Measurements from ENCODE around the gene DND1. TPM values are rescaled to one million over a fixed set of nuclear protein-coding genes. Genes with fewer than 3 reads are reported as not detected.
A peak's percentile ranks its signal among the peaks of the same experiment; 100 is the strongest.
"Not testable (repeated sequence)": the region's sequence is repeated elsewhere in the genome, so short reads cannot be mapped to it uniquely, and the experiment has no call there.

The DND1 gene
- total RNA-seq, 2 donors from 2014 or later: 0.54 to 1.8 TPM

GRCh38 chr5:140631831-140632365, 41.5 kb downstream of the DND1 start:
- no peaks in the 10 kb centered on the region for H3K27me3 ChIP-seq (replicated peaks; ENCODE audit: insufficient read depth)
- peak overlapping the region; percentile 30 to 63 for H3K27ac ChIP-seq
- peaks cover 4 to 12% of the 10 kb centered on the region in 2 donors for H3K4me1 ChIP-seq (ENCODE audit: control insufficient read depth in 1 of 2, low read depth in 2 of 2)
- H3K9me3 ChIP-seq: no peaks in the 10 kb centered on the region
- no peaks in the 10 kb centered on the region for H3K36me3 ChIP-seq
- H3K4me3 ChIP-seq: peak overlapping the region; percentile 76
- DNase-seq (ENCODE audit: low spot score) (no peak), ATAC-seq (ENCODE audit: insufficient number of reproducible peaks, low FRiP score, low read depth) (no peak)
- no peak for TF ChIP-seq CTCF (IDR thresholded peaks at IDR 0.05)

GRCh38 chr5:140631036-140631417, 42.3 kb downstream of the DND1 start:
- Histone ChIP-seq H3K27ac (peak overlapping the region in 1 of 2 donors; percentile 63), H3K36me3 (no peaks in the 10 kb centered on the region), H3K4me1 (ENCODE audit: control insufficient read depth in 1 of 2, low read depth in 2 of 2) (peaks cover 4 to 12% of the 10 kb centered on the region in 2 donors), H3K27me3 (replicated peaks; ENCODE audit: insufficient read depth) (no peaks in the 10 kb centered on the region), H3K4me3 (peak overlapping the region; percentile 76), H3K9me3 (no peaks in the 10 kb centered on the region)
- no peak for ATAC-seq (ENCODE audit: insufficient number of reproducible peaks, low FRiP score, low read depth)
- no peak for TF ChIP-seq CTCF (IDR thresholded peaks at IDR 0.05)
- DNase-seq (ENCODE audit: low spot score): no peak

DNA sequence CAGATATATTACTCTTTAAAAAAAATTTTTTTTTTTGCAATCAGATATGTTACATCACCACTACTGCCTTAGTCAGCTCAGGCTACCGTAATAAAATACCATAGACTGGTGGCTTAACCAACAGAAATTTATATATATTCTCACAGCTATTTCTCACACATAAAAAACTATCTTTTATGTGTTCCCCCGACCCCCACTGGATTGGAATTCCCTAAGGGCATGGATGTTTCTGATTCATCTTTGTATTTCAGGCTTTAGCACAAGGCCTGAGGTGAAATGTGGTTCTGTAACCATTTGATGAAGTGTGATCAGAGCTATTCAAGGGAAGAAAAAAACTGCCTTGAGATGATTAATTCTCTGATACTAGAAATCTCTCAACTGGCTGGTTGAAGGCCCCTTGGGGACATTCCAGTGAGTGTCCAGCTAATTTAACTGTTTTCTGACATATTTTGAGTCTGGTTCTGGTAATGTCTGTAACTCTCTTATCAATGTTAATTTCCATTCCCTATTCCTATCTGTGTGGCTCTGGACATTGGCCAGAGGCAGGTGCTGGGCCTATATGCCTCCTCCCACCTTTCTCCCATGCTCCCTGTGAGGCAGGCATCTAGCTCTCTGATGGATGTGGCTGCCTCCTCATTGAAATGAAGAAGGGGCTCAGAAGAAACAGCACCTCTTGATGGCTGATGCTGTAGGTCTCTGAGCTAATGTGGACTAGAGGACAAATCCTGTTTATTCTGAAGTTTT, 42.9 kb downstream of the DND1 start:
- Histone ChIP-seq H3K27me3 (replicated peaks; ENCODE audit: insufficient read depth) (no peaks in the 10 kb centered on the region), H3K27ac (peak overlapping the region in 1 of 2 donors; percentile 63), H3K4me1 (ENCODE audit: control insufficient read depth in 1 of 2, low read depth in 2 of 2) (peaks cover 4 to 12% of the 10 kb centered on the region in 2 donors), H3K4me3 (peak overlapping the region; percentile 76), H3K36me3 (no peaks in the 10 kb centered on the region), H3K9me3 (no peaks in the 10 kb centered on the region)
- DNase-seq (ENCODE audit: low spot score) (no peak), ATAC-seq (ENCODE audit: insufficient number of reproducible peaks, low FRiP score, low read depth) (no peak)
- TF ChIP-seq CTCF (IDR thresholded peaks at IDR 0.05): no peak

GRCh38 chr5:140628711-140629110, 44.7 kb downstream of the DND1 start:
- ATAC-seq (ENCODE audit: insufficient number of reproducible peaks, low FRiP score, low read depth) (no peak), DNase-seq (ENCODE audit: low spot score) (no peak)
- Histone ChIP-seq H3K4me1 (ENCODE audit: control insufficient read depth in 1 of 2, low read depth in 2 of 2) (peaks cover 4 to 12% of the 10 kb centered on the region in 2 donors), H3K9me3 (no peaks in the 10 kb centered on the region), H3K4me3 (no peak overlapping the region), H3K36me3 (no peaks in the 10 kb centered on the region), H3K27ac (no peak overlapping the region), H3K27me3 (replicated peaks; ENCODE audit: insufficient read depth) (no peaks in the 10 kb centered on the region)
- TF ChIP-seq CTCF (IDR thresholded peaks at IDR 0.05): no peak

GRCh38 chr5:140627972-140628371, 45.4 kb downstream of the DND1 start:
- H3K27me3 ChIP-seq (replicated peaks; ENCODE audit: insufficient read depth): no peaks in the 10 kb centered on the region
- no peaks in the 10 kb centered on the region for H3K36me3 ChIP-seq
- no peak overlapping the region for H3K27ac ChIP-seq
- no peak for DNase-seq (ENCODE audit: low spot score)
- no peak for ATAC-seq (ENCODE audit: insufficient number of reproducible peaks, low FRiP score, low read depth)
- no peak overlapping the region for H3K4me3 ChIP-seq
- TF ChIP-seq CTCF (IDR thresholded peaks at IDR 0.05): no peak
- no peaks in the 10 kb centered on the region for H3K9me3 ChIP-seq
- peaks cover 0 to 7% of the 10 kb centered on the region in 2 donors for H3K4me1 ChIP-seq (ENCODE audit: control insufficient read depth in 1 of 2, low read depth in 2 of 2)

DNA sequence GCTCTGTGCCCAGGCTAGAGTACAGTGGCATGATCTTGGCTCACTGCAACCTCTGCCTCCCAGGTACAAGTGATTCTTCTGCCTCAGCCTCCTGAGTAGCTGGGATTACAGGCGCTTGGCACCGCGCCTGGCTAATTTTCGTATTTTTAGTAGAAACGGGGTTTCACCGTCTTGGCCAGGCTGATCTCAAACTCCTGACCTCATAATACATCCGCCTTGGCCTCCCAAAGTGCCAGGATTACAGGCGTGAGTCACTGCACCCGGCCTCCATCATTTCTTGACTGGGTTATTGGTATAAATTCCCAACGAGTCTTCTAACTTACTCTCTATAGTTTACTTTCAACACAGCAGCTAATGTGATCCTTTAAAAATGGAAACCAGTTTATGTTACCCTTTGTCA, 48.5 kb downstream of the DND1 start:
- not testable (repeated sequence) for H3K27ac ChIP-seq; H3K36me3 ChIP-seq; H3K4me1 ChIP-seq (ENCODE audit: control insufficient read depth in 1 of 2, low read depth in 2 of 2); ATAC-seq (ENCODE audit: insufficient number of reproducible peaks, low FRiP score, low read depth); H3K9me3 ChIP-seq; H3K27me3 ChIP-seq (replicated peaks; ENCODE audit: insufficient read depth); H3K4me3 ChIP-seq; DNase-seq (ENCODE audit: low spot score)

GRCh38 chr5:140623061-140623460, 50.3 kb downstream of the DND1 start:
- H3K9me3 ChIP-seq; H3K27ac ChIP-seq; DNase-seq (ENCODE audit: low spot score); H3K4me3 ChIP-seq; ATAC-seq (ENCODE audit: insufficient number of reproducible peaks, low FRiP score, low read depth); H3K4me1 ChIP-seq (ENCODE audit: control insufficient read depth in 1 of 2, low read depth in 2 of 2); H3K36me3 ChIP-seq; H3K27me3 ChIP-seq (replicated peaks; ENCODE audit: insufficient read depth): not testable (repeated sequence)

All from thoracic aorta (tissue), 2 donors.